Measurements from ENCODE around the gene ZNF775.

Gene ZNF775

DNA sequence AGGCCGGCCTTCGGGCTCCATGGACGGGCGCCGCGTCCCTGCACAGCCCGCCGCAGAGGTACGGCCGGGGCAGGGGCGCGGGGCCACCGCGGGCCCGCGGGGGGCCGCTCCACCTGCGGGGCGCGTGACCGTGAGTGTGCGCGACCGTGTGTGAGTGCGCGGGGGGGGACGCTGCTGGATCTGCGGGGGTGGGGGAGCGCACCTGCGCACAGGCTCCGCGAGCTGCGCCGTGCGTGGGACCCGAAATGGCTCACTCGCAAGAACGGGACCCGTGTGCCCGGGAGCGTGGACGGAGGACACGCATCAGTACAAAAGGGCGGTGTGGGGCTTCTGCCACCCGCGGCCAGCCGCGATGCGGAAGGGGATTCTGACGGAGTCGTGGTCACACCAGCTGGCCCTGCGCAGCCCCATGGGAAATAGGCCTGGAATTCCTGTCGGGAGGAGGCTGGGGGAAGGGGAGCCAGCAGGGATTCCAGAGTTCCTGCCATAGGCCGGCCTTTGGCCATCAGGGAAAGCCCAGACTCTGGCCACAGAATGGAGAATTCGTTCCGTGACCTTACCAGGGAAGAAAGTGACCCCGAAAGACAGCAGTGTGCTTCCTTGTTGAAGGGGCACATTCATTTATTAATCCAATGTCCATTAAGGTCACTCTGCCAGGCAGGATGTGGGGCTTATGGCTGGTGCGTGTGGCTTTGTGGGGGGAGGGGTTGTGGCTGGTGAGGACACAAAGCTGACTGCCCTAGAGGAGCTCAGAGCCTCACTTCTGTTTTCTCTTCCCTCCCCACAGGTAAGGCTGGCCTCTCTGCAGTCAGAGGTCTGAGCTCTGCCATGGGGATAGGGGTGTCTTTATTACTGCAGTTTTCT is 10.0 kb upstream of the ZNF775 start:
- peak in 1 of 2 donors; percentile 35 for DNase-seq (ENCODE audit: low read depth in 2 of 2, low spot score in 1 of 2)

DNA sequence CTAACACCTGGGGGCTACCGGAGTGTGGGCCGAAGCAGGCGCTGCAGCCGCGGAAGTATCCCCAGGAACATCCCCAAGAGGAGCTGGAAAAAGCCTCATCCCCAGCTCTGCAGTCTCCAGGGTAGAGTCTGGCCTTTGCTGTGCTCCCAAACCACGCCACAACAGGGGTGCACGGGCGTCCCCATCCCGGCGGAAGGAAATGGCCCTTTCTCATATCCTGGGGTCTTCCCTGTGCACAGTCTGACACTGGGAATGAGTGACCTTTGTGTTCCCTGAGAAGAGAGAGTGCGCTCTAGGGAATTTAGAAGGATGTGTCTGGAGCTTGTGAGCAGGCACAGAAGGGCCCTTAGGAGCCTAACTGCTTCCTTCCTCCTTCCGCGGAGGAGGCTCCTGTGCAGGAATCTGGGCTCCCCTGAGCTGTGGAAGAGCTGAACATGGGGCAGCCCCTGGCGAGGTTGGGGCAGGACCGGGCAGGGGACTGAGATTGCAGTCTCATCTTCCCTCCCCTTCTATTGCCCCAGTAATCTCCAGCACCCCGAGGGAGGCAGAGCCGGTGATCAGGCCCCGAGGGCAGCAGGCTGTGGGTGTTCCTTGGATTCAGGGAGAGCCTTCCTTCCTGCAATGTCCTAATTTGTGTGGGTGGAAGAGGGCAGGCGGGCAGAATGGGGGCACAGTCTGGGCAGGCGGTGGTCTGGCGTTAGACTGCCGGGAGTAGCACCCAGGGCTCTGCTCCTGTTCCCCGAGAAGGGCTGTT is 9.2 kb upstream of the ZNF775 start:
- no peak for DNase-seq (ENCODE audit: low read depth in 2 of 2, low spot score in 1 of 2)

DNA sequence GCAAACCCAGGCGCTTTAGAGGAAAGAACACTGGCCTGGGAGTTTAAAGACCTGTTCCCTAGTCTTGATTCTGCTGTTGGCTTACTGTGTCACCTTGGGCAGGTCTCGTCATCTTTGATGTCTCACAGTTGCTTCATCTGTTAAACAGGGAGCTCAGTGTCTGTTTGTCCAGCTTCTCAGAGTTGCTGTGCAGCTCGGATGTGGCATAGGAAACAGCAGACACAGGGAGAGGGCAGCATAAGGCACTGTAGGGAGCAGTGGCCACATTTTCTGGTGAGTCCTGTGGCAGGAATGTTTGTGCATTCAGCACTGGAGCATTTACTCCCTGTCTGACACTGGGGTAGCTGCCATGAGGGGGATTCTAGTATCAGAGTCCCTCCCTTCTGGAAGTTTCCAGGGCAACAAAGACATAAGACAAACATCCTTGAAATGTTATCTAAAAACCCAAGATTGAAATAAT is 8.5 kb upstream of the ZNF775 start:
- no peak for DNase-seq (ENCODE audit: low read depth in 2 of 2, low spot score in 1 of 2)

DNA sequence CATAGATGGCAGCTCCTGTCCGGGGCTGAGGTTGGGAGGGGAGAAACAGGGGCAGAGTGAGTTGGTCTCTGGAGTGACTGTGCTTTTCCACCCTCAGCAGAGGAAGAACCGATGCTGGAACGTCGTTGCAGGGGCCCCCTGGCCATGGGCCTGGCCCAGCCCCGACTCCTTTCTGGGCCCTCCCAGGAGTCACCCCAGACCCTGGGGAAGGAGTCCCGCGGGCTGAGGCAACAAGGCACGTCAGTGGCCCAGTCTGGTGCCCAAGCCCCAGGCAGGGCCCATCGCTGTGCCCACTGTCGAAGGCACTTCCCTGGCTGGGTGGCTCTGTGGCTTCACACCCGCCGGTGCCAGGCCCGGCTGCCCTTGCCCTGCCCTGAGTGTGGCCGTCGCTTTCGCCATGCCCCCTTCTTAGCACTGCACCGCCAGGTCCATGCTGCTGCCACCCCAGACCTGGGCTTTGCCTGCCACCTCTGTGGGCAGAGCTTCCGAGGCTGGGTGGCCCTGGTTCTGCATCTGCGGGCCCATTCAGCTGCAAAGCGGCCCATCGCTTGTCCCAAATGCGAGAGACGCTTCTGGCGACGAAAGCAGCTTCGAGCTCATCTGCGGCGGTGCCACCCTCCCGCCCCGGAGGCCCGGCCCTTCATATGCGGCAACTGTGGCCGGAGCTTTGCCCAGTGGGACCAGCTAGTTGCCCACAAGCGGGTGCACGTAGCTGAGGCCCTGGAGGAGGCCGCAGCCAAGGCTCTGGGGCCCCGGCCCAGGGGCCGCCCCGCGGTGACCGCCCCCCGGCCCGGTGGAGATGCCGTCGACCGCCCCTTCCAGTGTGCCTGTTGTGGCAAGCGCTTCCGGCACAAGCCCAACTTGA is 7.8 kb upstream of the ZNF775 start:
- no peak for DNase-seq (ENCODE audit: low read depth in 2 of 2, low spot score in 1 of 2)

DNA sequence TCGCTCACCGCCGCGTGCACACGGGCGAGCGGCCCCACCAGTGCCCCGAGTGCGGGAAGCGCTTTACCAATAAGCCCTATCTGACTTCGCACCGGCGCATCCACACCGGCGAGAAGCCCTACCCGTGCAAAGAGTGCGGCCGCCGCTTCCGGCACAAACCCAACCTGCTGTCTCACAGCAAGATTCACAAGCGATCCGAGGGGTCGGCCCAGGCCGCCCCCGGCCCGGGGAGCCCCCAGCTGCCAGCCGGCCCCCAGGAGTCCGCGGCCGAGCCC is 7.2 kb upstream of the ZNF775 start:
- DNase-seq (ENCODE audit: low read depth in 2 of 2, low spot score in 1 of 2) = no peak

DNA sequence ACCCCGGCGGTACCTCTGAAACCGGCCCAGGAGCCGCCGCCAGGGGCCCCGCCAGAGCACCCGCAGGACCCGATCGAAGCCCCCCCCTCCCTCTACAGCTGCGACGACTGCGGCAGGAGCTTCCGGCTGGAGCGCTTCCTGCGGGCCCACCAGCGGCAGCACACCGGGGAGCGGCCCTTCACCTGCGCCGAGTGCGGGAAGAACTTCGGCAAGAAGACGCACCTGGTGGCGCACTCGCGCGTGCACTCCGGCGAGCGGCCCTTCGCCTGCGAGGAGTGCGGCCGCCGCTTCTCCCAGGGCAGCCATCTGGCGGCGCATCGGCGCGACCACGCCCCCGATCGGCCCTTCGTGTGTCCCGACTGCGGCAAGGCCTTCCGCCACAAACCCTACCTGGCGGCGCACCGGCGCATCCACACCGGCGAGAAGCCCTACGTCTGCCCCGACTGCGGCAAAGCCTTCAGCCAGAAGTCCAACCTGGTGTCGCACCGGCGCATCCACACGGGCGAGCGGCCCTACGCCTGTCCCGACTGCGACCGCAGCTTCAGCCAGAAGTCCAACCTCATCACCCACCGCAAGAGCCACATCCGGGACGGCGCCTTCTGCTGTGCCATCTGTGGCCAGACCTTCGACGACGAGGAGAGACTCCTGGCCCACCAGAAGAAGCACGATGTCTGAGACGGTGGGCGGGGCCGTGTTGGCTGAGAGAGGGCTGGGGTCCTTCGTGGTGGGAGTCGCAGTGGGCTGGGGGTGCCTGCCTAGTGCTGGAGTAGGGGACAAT is 6.7 kb upstream of the ZNF775 start:
- DNase-seq (ENCODE audit: low read depth in 2 of 2, low spot score in 1 of 2) = no peak

DNA sequence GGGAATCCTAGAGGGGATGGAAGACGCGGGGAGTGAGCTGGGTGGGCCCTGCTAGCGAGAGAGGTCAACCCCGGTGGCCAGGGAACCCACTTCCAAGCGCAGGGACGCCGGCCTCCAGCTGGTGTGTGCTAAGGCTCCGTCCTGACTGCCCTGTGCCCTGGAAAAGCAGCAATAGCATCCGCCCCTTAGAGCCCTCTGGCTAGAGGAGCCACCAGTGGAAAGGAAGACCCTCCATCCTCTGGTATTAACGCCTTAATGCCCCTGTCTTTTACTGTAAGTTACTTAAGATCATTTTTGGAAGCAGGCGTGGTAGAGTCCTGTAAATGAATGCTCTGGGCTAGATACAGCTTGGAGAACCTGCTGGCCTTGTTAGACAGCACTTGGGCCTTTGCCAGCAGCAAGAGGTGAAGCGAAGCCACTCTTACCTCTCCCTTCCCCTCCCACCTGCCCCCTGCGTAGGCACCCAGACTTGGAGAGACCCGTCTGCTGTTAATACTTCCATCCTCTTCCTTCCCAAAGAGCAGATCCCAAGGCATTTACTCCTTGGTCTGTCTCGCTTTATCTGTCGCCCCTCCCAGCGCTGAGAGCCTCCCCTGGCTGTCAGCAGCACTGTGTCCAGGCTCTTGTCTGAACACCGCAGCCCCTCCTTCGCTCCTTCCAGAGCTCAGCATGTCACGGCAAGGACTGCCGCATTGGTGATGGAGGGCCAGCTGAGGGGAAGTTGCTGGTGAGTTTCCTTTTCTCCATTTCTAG is 5.9 kb upstream of the ZNF775 start:
- DNase-seq (ENCODE audit: low read depth in 2 of 2, low spot score in 1 of 2) = no peak

DNA sequence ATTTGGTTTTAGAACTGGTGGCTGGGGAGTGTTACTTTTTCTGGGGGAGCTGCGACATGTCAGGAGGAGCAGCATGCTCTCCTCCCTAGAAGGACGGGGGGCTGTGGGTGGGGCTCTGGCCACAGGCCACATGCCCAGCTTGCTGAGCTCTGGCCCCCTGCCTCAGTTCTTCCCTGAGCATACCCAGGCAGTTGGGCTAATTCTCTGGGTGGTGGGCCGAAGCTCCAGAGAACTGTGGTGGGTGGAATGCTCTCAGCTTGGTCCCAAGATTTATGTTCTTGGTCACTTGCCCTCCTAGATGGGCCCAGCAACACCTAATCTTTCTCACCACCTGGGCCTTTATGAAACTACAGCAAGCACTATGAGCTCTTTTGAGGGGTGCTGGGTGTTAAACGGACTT is 5.1 kb upstream of the ZNF775 start:
- no peak for DNase-seq (ENCODE audit: low read depth in 2 of 2, low spot score in 1 of 2)

DNA sequence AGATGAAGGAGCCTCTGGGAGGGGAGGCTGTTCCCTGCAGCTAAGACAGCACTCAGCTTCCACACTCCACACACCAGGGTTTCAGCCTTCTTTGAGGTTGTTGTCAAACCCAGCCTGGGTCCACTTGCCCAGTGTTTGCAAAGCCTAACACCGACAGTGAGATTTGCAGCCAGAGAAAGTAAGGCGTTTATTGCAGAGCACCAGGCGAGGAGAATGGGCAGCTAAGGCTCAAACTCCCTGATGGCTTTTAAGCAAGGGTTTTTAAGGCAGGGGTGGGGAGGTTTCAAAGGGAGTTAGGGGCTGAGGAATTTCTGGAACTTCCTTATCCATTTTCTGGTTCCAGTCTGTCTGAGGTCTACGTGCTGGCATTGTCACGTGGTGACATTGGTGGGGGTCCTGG is 4.7 kb upstream of the ZNF775 start:
- DNase-seq (ENCODE audit: low read depth in 2 of 2, low spot score in 1 of 2) = no peak

DNA sequence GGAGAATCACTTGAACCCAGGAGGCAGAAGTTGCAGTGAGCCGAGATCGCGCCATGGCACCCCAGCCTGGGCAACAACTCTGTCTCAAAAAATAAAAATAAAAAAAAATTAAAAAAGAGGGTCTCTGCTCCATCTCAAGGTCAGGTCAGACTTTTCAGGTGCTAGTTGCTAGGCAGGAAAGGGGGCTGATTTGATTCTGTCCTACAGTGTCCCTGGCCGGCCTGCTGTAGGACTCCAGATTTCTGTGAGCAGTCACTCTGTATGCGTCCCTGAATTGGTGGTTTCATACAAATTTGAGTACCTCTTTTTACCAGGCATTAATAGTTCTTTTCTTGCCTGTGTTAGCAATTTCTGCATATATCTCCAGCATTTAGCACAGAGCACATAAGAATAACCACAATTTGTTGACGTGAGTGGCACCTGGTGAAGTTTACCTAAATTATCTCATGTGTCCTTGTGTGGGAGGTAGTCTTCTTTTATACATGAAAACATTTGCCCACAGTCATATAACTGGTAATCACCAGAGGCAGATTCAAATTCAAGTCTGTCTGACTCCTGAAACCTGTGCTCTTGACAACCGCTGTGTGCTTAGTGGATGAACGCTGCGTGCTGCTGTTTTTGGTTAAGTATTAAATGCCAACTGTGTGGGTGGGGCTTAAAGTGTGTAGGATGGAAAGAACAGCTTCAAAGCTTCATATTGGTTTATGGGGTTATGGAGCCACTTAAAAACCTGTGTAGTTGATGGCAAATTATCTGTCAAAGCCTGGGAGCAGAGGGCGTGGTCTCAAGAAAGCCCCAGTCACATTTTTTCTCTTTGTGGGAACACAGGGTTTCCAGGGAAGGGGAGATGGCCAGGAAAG is 3.2 kb upstream of the ZNF775 start:
- DNase-seq (ENCODE audit: low read depth in 2 of 2, low spot score in 1 of 2) = no peak

DNA sequence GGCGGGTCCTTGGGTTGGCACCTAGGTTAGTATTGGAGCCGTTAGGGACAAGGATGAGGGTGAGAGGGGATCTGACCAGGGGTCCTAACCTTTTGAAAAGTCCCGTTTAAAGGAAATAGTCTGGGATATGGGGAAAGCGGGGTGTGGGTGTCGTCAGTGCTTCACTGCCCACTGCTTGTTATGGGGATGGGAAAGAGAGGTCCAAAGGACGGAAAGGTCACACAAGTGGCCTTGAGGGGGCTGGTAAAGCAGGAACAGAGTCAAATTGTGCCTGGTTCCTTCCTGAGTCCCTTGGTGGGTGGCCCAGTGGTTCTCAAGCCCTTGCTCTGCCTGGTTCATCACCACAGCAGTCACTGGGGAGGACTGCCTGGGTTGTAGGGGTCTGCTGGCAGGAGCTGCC is 2.6 kb upstream of the ZNF775 start:
- DNase-seq (ENCODE audit: low read depth in 2 of 2, low spot score in 1 of 2) = no peak

DNA sequence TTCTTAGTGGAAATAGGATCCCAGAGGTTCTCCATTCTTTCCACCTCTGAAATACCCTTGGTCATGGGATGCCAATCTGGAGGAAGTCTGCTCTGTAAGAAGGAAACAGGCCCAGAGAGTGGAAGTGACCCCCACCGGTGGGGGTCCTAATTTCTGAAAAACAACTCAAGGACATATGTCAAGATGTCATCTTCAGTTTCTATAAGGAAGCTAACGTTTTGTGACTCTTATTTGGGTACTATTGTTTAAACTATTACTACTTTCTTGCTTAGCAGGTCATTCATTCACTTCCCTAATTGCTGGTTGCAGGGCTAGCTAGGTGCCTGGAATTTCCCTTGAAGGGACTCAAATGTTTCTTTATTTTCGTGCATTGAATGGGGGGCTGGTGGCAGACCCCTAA is 1.9 kb upstream of the ZNF775 start:
- no peak for DNase-seq (ENCODE audit: low read depth in 2 of 2, low spot score in 1 of 2)

DNA sequence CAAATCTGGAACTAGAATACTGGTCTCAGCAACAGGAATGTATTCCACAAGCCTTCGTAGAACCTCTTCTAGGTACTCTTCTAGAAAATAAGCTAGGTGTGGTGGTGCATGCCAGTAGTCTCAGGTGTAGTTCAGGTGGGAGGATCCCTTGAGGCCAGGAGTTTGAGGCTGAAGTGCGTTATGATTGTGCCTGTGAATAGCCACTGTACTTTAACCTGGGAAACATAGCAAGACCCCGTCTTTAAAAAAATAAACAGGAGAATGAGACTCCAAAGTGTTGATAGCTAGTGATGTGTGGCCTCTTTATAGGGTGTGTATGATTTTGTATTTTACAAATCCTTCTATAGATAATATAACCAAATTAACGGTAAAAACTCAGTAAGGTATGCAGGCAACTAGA is 1.5 kb upstream of the ZNF775 start:
- no peak for DNase-seq (ENCODE audit: low read depth in 2 of 2, low spot score in 1 of 2)

DNA sequence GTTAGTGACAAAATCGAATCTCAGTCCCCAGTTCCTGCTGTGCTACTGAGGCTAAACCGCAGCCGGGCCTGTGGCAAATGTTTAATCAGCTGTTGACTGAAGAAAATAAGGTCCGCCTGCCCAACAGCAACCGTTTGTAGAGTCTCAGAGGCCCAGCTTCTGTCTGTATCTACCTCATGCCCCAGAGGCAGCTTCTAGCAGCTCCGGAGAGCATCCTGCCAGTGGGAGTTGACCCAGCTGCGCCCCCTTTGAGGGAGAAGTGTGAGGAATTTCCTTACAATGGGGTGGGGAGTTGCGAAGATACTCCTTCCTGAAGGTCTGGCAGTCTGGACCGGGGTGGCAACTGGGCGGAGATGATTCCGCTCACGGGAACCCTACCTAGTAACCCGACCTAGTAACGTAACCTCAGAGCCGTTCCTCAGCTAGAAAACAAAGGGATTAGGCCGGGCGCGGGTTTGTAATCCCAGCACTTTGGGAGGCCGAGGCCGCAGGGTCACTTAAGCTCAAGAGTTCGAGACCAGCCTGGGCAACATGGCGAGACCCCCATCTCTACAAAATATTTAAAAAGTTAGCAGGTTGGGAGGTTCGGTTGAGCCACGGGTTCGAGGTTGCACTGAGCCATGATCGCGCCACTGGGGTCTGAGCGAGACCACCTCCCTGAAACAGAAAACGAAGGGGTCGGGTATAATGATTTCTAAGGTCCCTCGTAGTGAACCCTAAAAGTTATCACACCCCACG is 846 bp upstream of the ZNF775 start:
- peak in 1 of 2 donors; percentile 12 for DNase-seq (ENCODE audit: low read depth in 2 of 2, low spot score in 1 of 2)

DNA sequence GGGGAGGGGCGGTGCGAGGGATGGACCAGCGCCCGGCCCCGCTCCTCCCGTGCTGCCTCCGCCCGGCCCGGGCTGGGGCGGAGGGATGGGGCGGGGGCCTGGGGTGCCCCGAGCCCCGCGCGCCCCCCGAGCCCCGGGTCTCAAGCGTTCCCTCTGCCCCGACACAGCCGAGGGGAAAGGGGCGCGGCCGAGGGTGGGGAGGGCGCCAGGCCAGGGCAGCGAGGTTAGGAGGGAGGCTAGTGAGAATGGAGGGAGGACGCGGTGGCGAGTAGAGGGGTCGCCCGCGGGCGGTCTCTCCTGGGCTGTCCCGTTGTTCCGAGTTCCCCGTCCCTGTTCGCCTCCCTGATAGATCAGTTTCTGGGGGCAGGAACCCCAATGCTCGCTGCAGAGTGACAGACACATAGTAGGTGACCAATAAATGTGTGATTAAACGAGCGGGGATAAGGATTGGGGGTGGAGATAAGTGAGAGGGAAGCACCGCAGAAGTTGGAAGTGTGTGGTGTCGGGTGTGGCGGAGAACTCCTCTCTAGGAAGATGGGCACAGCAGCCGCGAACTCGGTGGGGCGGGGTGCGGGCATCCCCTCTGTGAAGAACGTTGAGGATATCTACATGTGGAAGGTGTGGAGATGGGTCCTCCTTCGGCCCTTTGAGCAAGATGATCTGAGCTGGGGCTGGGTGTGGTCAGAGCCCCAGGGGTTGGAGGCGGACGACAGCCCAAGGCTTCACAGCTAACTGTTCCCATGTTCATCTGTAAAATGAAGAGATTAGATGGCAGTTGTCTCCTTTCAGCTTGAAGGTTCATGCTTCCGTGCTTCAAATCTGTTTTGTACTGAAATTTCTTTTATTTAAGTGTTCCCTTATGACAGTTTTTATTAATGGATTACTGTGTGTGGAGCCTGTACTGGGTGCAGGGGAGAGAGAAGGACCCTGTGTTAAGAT is 580 bp downstream of the ZNF775 start:
- DNase-seq (ENCODE audit: low read depth in 2 of 2, low spot score in 1 of 2) = no peak

DNA sequence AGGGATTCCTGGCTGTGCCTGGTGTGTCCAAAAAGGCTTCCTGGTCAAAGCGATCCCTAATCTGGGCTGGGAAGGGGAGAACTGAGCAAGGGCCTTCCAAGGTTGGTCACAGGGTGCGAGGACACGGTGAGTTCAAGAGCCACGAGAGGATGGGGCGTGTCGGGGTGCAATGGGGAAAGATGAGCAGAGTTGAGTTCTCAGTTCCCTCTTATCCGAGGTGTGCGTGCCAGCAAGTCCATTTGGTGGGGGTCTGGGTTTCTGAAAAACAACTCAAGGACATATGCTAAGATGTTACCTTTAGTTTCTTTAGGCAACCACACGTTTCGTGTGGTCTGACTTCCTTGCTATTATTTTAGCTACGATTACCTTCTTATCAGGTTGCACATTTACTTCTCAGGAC is 1.3 kb downstream of the ZNF775 start:
- no peak for DNase-seq (ENCODE audit: low read depth in 2 of 2, low spot score in 1 of 2)

DNA sequence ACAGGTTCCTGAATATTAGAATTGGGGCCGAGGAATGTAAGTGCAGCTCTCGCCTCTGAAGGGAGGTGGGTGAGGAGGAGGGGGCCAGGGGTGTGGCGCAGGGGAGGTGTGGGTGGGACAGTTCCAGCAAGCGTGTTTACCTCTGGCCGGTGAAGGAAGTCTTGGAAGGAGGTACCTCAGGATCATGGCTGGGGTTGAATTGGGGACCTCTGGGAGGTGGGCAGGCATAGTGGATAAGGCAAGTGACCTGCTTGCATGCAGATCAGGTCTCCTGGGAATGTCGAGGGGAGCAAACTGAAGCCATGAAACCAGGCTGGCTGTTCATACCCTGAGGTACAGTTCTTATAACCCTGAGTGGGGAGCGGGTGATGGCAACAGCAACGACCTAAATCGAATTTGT is 2.0 kb downstream of the ZNF775 start:
- no peak for DNase-seq (ENCODE audit: low read depth in 2 of 2, low spot score in 1 of 2)

DNA sequence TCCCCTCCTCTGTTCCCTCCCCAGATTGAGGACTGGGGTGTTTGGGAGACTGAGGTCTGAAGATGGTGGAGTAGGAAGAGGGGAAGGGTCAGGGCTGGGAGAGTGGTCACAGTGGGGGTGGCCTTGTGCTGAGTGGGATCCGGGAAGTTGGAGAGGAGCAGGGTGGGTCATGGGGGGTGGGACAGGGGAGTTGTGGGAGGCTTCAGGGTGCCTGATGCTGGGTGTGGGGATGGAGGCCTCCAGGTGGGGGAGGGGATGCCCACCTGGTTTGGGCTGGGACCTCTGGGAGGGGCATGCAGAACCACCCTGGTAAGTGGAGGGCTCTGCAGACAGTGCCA is 2.6 kb downstream of the ZNF775 start:
- no peak for DNase-seq (ENCODE audit: low read depth in 2 of 2, low spot score in 1 of 2)

All from stimulated activated CD8-positive, alpha-beta memory T cell treated with anti-CD3 and anti-CD28 coated beads, Interleukin-4, amount 100 ng/mL, for 1 hour (primary cell).